AG10803 (cell line): ENCODE data around the gene ACTRT2.

ENCODE experiments used
- DNase-seq: peaks from one replicate; pipeline ENCODE4 v3.0.0; 2010; ENCODE audit warnings: low read depth
- H3K4me3 ChIP-seq: 2 replicates; pipeline ENCODE4 v1.5.1; 2011; ENCODE audit warnings: mild to moderate bottlenecking, low read length, control low read depth
- CTCF ChIP-seq: conservative IDR thresholded peaks from 2 replicates; pipeline ENCODE4 v1.5.1; 2011; ENCODE audit warnings: mild to moderate bottlenecking, low read length, control low read depth, inconsistent platforms

Gene ACTRT2

GRCh38 chr1:3026124-3026523 is 4.9 kb downstream of the ACTRT2 start:
- no peak overlapping the region for H3K4me3 ChIP-seq
- DNase-seq = no peak
- no peak for TF ChIP-seq CTCF

GRCh38 chr1:3026581-3027391 is 5.5 kb downstream of the ACTRT2 start:
- H3K4me3 ChIP-seq = no peak overlapping the region
- no peak for TF ChIP-seq CTCF
- no peak for DNase-seq

- DNase-seq = no peak
- no peak overlapping the region for H3K4me3 ChIP-seq
- no peak for TF ChIP-seq CTCF
Measured at GRCh38 chr1:3027611-3028371, 6.5 kb downstream of the ACTRT2 start.

- H3K4me3 ChIP-seq = no peak overlapping the region
- DNase-seq = no peak
- TF ChIP-seq CTCF = no peak
Measured at GRCh38 chr1:3028531-3029282, 7.4 kb downstream of the ACTRT2 start.

- no peak for DNase-seq
- H3K4me3 ChIP-seq = no peak overlapping the region
- TF ChIP-seq CTCF = no peak
Measured at GRCh38 chr1:3029481-3029961, 8.3 kb downstream of the ACTRT2 start.

- no peak for TF ChIP-seq CTCF
Measured at GRCh38 chr1:3029991-3030662, 8.9 kb downstream of the ACTRT2 start.

More at GRCh38 chr1:3029991-3030662, 8.9 kb downstream of the ACTRT2 start:
- H3K4me3 ChIP-seq = no peak overlapping the region
- no peak for DNase-seq
